Endothelial cell of umbilical vein (primary cell): ENCODE measurements around the gene SYCP1.

ENCODE experiments used
- EZH2 ChIP-seq: IDR thresholded peaks from 2 replicates; pipeline ENCODE4 v1.6.1; 2012; ENCODE audit warnings: borderline replicate concordance, low read depth, mild to moderate bottlenecking, moderate library complexity, low read length, inconsistent platforms; ENCODE audit not compliant: severe bottlenecking
- POLR2A ChIP-seq: IDR thresholded peaks from 2 replicates; pipeline ENCODE4 v1.6.1; 2012; ENCODE audit warnings: low read depth, mild to moderate bottlenecking, control low read depth, low read length
- POLR2AphosphoS5 ChIP-seq: IDR thresholded peaks from 2 replicates; pipeline ENCODE4 v1.6.1; 2012; ENCODE audit warnings: low read depth, mild to moderate bottlenecking, control low read depth, low read length, moderate library complexity; ENCODE audit not compliant: insufficient read depth
- TF ChIP-seq, protein P1 (sequence below), 2 donors: IDR thresholded peaks; 1 replicate in 1 of 2; 2 replicates in 1 of 2; pipeline ENCODE4 v1.5.1; 2011; ENCODE audit warnings: low read length in 2 of 2, mild to moderate bottlenecking in 2 of 2, moderate library complexity in 2 of 2, control low read depth in 1 of 2, inconsistent platforms in 1 of 2, low read depth in 1 of 2; ENCODE audit not compliant: insufficient read depth in 1 of 2; ENCODE audit errors: extremely low read depth in 1 of 2
- TF ChIP-seq, protein P2 (sequence below): IDR thresholded peaks from 2 replicates; pipeline ENCODE4 v1.6.1; 2011; ENCODE audit not compliant: insufficient read depth, insufficient read length

DNA sequence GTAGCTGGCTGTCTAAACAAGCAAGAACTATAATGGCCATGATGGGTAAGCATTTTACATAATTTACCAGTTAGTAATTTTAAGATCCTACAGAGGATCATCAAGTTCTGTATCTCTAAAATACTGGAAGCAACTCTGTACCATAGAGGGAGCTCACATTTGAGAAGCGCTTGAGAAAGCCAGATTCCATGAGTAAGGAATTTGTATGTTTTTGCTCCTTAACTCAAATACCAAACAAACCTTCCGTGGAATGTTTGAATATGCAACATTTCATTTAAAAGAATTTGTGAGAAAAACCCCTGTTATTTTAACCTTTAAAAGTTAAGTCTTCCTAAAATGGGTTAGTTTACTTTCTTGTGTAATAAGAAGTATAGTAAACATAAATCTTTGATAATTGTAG is 176.9 kb downstream of the SYCP1 start:
- TF ChIP-seq, protein P1, sequence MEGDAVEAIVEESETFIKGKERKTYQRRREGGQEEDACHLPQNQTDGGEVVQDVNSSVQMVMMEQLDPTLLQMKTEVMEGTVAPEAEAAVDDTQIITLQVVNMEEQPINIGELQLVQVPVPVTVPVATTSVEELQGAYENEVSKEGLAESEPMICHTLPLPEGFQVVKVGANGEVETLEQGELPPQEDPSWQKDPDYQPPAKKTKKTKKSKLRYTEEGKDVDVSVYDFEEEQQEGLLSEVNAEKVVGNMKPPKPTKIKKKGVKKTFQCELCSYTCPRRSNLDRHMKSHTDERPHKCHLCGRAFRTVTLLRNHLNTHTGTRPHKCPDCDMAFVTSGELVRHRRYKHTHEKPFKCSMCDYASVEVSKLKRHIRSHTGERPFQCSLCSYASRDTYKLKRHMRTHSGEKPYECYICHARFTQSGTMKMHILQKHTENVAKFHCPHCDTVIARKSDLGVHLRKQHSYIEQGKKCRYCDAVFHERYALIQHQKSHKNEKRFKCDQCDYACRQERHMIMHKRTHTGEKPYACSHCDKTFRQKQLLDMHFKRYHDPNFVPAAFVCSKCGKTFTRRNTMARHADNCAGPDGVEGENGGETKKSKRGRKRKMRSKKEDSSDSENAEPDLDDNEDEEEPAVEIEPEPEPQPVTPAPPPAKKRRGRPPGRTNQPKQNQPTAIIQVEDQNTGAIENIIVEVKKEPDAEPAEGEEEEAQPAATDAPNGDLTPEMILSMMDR (IDR thresholded peaks at IDR 0.05; ENCODE audit: extremely low read depth in 1 of 2, insufficient read depth in 1 of 2, low read depth in 1 of 2, low read length in 2 of 2): no peak
- TF ChIP-seq, protein P2, sequence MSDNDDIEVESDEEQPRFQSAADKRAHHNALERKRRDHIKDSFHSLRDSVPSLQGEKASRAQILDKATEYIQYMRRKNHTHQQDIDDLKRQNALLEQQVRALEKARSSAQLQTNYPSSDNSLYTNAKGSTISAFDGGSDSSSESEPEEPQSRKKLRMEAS: no peak
- TF ChIP-seq POLR2A: no peak
- TF ChIP-seq EZH2: no peak
- no peak for TF ChIP-seq POLR2AphosphoS5
